Stimulated activated CD4-positive, alpha-beta T cell treated with anti-CD3 and anti-CD28 coated beads, TNF-alpha, amount 100 ng/mL, for 24 hours (primary cell): Measurements from ENCODE around the gene SMU1.

ENCODE experiments used
- DNase-seq, 3 experiments: peaks; one replicate each; pipeline ENCODE4 v3.0.0-alpha.2; 2020; ENCODE audit warnings: low read depth in 3 of 3

The SMU1 gene

DNA sequence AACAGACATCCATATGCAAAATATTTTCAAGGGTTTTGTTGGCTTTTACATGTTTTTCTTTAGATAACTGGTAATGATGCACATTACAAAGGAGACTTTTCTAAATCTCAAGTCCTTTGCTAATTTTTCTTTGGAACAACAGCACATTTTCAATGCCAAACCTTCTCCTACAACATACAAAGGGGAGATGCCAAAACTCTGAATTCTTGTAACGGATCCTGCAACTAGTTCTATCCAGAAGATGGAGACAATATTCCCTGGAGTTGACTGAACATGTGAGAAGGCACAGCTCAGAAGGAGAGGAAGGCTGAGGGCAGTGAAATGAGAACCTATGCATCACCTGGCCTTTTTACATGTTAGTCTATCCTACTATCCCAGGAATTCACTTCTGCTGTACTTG is 30.4 kb downstream of the SMU1 start:
- no peak for DNase-seq

DNA sequence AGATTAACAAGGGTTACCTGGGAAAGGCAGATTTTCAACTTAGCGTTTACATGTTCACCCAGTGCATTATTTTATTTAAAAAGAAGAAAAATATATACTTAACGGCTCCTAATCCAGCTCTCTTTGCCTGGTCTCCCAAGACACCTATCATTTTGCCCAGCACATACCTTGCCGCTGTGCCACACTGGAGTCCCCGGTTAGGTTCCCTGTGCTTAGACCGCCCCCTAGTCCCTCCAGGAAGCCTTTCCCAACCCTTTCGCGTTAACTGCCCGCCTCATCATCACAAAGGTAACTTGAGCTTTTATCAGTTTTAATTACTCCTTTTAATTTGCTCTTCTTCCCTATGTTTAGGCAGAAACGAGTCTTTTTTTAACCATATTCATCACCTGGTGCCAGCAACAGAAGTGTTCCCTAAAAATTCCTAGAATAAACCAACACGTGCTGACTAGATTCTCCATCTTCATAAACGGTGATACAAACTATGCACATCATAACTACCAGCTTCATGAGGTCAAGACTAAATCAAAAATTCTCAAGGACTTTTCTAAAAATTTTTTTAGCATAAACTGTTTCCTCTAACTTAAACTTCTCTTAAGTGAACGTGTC is 31.7 kb downstream of the SMU1 start:
- no peak for DNase-seq

DNA sequence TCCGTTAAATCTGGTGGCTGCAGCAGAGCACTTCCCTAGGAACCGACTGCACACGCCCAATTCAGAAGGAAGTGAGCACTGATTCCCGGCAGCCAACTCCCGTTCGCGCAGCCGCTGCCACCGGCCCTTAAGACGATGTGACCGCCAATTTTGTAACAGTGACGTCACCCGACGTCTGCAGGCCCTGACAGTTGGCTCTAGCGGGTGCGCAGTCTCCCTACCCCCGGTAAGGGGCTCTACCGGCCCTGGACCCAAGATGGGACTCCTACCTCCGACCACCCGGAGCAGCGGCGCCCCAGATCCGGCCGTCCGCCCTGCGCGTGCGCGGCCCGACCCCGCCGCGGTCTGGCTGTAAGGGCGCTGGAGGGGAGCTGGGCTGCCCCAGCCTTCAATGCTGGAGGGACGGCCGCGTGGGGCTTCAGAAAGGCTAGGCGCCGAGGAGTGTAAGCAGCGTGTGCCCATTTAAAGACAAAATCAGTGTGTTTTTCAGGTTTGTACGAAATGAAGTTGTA is 32.3 kb downstream of the SMU1 start:
- peak; percentile 23 to 62 (median 37) for DNase-seq

DNA sequence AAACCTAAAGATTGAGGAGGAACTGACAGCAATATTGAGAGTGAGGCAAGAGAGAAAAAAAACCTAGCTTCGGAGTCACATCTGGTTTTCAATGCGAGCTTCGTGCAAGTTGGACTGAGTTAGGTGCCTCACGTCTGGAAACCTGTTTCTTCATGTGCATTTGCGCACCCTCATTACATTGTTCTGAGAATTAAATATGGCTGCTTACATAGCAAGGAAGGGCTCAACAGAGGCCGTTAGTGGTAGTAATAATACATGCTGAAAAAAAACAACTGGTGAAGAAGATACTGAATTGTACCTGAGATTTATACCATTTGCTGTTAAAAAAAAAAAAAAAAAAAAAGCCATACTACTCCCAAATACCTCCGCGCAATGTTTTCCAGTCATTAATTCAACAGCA is 32.8 kb downstream of the SMU1 start:
- DNase-seq: no peak

DNA sequence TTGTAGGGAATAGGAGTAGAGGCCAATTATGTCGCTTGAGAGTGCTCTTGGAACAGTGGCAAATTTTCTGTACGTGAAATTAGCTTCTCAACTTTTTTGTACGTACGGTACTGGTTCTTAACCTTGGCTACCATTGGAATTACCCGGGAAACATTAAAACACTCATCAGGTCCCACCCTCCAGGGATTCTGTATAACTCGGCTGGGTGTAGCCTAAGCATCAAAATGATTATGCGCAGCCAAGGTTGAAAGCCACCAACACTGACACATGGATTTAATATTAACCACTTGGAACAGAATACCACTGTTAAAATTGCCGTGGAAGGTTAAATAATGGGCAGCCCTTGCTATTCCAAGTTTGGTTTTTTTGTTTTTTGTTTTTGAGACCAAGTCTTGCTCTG is 34.0 kb downstream of the SMU1 start:
- no peak for DNase-seq

DNA sequence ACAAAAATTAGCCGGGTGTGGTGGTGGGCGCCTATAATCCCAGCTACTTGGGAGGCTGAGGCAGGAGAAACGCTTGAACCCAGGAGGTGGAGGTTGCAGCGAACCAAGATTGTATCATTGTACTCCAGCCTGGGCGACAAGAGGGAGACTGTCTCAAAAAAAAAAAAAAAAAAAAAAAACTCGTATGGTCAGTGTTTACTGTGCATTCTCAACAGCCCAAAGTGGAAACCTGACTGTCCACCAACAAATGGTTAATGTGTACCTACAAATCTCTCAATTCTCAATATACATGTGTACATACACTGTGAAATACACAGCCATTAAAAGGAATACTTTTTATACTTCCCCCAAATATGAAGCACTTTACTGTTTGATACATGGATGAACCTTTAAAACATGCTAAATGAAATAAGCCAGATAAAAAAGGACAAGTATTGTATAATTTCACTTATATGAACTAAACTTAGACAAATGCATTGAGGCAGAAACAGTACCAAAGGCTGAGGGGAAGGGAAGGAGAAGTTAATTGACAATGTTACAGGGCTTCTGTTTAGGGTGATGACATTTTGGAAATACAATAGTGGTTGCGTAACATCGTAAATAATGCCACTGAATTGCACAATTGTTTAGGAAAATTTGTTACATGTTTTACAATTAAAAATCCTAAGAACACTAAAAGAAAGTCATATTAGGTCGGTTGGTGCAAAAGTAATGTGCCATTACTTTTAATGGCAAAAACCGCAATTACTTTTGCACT is 34.9 kb downstream of the SMU1 start:
- no peak for DNase-seq

DNA sequence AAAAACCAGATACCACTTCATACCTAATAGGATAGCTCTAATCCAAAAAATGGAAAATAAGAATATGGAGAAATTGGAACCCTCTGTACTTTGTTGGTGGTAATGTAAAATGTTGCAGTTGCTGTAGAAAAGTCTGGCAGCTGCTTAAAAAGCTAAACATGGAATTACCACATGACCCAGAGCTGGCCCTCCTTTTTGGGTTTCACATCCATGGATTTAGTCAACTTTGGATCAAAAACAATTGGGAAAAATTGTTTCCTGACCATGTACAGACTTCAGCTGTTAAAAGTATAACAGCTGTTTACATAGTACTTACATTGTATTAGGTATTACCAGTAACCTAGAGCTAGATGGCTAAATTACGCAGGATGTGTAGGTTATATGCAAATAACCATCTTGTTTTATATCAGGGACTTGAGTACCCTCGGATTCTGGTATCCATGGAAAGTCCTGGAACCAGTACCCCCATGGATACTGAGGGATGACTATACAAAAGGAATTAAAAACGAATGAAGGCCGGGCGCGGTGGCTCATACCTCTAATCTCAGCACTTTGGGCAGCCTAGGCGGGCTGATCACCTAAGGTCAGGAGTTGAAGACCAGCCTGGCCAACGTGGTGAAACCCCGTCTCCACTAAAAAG is 35.6 kb downstream of the SMU1 start:
- DNase-seq: no peak

DNA sequence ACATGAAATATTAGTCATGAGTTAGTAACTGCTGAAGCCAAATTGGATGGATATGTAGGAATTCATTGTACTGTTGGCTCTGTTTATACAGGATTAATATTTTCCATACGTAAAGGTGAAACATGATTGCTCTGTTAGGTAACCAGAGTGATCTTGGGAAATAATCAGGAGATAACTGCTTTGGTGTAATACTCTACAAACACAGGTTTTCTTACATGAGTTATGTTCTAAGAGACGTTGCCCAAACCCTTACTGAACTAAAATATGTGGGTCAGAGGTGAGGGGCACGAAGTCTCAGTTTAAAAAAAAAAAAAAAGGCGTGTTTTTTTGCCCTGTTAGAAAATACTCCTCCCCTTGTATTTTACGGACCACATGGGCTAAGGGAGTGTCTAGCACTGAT is 43.6 kb downstream of the SMU1 start:
- no peak for DNase-seq

DNA sequence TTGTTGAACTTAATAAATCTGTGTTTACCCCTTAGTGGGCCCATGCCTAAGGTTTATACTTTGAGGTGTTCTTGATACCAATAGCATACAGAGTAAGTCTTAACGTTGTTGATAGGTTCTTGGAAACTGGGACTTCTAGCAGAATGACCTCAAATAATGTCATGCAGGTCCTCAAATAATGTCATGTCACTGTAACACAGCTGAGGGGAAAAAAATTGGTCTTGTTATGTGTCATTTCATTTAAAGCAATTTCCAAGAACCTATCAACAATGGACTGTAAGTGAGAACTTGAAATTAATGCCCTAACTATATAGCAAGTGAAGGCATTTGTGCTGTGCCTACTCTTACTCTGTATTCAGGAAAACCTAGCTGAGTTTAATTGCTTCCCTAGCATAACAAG is 44.2 kb downstream of the SMU1 start:
- DNase-seq: no peak

DNA sequence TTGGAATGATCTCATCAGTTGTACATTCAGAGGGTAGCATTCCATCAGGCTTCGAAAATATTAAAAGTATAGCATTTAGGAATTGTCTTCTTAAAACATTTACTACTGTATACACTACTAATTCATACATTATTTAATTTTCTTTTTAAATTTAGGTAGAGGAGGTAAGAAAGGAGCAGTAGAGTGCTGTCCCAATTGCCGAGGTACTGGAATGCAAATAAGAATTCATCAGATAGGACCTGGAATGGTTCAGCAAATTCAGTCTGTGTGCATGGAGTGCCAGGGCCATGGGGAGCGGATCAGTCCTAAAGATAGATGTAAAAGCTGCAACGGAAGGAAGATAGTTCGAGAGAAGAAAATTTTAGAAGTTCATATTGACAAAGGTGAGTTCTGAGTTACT is 46.2 kb downstream of the SMU1 start:
- DNase-seq: no peak

DNA sequence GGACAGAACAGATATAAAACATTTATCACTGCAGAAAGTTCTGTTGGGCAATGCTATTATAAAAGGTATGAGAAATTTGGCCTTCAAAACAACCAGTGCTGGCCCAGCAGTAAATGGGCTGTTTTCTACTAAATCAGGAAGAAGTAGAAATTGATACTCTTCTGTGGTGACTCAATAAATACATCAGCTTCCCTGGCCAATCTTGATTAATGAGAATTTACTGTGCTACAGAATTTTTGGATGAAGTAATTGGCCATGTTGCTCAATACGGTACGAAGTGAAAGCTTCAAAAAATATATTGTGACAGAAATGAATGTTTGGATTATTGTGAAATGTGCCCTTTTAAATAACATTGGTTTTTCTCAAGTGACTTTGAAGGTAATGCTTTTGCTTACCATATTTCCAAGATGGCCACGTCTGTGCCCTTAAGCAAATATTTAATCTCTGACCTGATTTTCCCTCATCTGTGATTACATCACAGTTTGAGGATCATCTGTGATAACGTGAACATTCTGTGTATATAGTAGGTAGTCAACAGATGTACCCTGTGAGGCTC is 47.2 kb downstream of the SMU1 start:
- DNase-seq: no peak

DNA sequence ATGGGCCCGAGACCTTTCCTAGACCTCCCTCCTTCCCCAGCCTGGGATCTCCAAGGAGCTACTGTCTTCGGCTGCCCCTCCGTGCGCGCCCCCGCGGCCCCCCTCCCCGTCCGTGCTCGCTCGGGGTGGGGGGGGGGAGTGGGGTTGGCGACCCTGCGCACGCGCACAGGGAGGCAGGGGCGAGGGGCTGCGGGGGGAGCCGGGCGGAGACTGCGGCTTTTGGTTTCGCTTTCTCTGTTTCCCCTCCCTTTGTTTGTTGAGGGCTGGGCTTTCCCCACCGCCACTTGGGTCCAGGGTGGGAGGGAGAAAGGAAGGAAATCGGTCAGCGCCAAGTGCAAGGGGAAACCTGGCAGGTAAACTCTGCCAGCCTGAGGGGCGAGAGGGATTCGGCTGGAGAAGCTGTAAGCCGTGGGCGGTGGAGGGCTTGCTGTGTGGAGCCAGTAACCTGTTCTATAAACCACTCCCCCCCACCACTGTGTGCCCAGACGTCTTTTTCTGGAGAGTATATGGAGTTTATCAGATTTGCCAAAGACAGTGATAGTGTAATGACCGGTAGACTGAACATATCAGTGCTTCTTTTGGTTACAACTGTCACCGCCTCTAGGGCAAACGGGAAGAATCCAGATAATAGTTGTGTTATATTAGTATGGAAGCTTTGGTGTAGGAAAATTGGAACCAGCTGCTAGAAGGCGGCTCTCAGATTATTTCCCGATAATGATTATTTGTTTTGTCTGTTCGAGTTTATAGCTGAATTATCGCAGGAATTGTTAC is 50.7 kb downstream of the SMU1 start:
- DNase-seq: peak; percentile 57 to 76 (median 61)

DNA sequence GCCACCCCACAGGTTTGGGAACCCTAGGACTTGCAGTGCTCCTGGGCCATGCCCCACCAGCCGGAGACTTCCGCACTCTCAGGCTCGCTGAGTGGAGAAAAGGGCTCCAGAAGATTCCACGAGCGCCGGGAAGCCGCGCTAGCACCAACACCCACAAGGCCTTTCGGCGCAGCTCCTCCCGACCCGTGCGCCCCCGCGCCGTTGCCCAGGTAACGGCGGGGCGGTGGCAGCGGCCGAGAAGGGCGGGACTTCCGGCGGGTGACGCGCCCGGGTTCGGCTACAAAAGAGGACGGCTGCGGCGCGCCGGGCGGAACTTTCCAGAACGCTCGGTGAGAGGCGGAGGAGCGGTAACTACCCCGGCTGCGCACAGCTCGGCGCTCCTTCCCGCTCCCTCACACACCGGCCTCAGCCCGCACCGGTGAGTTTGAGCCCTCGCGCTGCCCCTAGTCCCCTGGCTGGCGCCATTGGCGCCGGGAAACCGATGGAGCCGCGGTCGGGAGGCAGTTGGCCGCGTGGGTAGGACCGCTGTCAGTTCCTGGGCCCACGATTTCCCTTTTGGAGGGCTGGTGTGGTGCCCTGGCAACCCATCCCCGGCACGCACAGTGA is 51.4 kb downstream of the SMU1 start, which contains the start of gene DNAJA1:
DNAJA1 (plus strand) TSS at position 308 of the 606 bp plus-strand sequence. CDS start 1,212 bp downstream, outside the sequence.
- peak; percentile 93 to 94 (median 93) for DNase-seq

DNA sequence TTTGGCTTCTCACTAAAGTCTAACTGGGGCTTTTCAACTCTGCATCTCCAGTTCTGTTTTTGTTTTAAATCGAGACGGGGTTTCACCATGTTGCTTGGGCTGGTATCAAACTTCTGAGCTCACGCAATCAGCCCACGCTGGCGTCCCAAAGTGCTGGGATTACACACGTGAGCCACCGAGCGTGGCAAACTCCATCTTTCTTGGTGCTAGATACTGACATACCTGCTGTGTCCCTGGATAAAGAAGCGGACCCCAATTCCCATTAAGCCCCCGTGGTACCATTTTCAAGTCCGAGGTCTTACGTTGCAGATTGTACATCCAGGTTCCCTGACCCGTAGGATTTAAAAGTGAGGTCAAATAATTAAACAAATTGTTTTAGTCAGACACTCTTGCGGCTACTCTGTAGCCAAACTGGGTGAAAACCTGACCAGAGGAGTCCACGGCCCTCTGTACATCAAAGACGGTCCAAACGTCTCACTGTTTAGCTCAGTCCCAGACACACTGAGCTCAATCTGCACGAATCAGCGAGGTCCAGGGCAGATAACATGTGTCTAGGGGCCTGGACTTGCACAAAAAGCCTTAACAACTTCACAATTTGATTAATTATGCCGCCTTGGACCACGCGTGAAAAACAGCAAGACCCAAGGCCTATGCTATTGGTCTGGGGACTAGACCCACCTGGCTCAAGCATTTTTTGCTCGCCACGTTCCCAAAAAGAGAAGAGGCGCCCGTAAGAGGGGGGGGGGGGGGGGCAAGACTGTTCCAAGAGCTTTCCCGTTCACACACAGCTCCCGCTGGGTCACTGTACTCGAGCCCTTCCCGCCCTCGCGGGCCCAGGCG is 52.1 kb downstream of the SMU1 start:
- DNase-seq: no peak

DNA sequence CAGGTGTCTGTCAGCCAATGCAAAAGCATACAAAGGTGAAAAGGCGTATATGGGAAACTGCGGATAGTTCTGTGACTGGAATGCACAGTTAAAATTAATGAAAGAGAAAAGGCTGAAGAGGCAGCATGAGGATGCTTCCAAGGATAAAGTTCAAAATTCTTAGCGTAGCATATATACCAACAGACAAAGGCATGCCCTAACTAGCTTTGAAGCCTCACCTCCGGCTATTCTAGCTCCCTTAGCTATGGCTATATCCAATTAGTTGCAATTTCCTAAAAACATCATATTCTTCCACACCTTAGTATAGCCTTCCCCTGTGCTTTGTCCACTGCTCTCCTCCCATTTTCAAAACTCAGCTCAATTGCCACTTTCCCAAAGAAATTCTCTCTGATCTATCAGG is 52.8 kb downstream of the SMU1 start:
- no peak for DNase-seq

DNA sequence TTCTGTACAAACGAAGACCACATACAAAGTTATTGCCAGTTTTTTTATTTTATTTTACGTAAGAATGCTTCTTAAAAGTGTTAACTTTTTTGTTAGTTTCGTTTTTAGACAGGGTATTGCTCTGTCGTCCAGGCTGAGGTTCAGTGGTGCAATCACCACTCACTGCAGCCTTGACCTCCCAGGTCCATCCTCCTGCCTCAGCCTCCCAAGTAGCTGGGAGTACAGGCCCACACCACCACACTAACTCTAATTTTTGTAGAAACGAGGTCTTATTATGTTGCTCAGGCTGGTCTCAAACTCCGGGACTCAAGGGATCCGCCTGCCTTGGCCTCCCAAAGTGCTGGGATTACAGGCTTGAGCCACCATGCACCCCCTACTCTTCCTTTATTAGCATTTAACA is 53.7 kb downstream of the SMU1 start:
- no peak for DNase-seq

DNA sequence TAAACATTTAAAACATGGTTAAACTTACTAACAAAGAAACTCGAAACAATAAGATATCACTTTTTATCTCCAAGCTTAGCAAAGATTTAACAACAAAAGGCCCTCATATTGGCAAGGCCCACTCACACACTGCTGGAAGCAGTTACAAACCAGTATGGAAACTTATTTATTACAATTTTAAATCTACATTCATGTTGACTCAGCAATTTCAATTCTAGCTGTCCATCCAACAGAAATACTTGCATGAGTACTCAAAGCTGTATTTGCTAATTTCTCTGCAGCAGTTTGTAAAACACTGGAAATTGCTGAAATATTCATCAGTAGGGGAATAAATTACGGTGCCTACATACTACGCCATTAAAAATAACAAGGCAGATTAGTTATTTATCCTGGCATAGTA is 54.2 kb downstream of the SMU1 start:
- no peak for DNase-seq

DNA sequence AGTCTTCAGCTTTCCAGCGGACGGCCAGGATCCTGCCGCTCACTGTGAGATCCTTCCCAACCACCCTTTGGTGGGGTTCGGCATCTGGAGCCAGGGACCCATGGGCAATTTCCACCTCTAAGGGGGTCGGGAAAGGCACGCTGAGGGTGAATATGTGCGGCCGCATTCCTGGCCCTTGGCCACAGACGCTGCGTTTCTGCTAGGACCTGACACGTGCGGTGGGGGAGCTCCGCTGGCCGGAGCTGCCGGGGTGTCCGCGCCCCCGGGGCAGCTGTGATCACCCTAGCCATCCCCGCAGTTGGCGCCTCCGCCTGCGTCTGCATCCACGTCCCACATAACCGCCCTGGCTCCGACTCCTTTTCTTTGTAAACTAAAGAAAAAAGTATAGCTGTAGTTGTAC is 56.7 kb downstream of the SMU1 start:
- DNase-seq: no peak

DNA sequence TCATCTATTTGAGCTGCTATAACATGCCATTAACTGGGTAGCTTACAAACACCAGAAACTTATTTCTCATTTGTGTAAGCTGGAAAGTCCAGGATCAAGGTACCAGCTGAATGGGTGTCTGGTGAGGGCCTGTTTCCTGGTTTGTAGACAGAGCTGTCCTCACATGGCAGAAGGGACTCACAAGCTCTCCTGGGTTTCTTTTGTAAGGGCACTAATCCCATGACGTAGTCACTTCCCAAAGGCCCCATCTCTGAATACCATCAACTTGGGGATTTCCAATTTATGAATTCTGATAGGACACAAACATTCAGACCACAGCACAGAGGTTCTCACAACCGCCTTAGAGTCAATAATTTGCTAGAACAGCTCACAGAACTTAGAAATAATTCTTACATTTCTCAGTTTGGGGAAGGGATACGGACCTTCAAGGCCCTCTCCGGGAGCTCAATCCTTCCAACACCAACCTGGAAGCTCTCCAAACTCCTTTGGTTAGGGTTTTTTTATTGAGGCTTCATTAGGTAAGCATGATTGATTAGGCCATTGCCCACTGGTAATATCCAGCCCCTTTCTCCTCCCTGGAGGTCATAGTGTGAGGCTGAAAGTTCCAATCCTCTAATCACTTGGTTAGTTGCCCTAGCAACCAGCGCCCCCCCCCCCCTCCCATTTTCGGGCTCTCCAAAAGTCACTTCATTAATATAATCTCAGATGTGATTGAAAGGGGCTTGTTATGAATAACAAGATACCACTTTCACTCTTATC is 59.0 kb downstream of the SMU1 start:
- DNase-seq: no peak

DNA sequence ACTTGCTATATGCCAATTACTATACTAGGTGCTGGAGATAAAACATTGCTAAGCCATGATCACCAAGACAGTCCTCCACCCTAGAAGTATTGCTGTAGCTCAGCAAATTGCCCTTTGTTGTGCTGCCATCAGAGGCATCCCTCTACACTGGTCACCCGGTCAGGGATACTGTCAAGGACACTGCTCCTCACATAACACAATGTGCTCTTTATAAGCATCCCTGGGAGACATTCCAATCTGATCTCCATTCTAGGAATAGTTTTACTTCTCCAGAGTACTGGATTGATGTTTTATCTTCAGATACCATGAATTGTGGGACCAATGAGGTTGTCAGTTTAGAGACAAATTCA is 61.8 kb downstream of the SMU1 start:
- no peak for DNase-seq
